ENCODE data around the gene PC. TPM values are rescaled to one million over a fixed set of nuclear protein-coding genes. Genes with fewer than 3 reads are reported as not detected.
"Not testable (repeated sequence)": the region's sequence is repeated elsewhere in the genome, so short reads cannot be mapped to it uniquely, and the experiment has no call there.

Gene PC
- total and polyA plus RNA-seq, 11 donors, result 2.6 to 22.4 (median 13.1) TPM

DNA sequence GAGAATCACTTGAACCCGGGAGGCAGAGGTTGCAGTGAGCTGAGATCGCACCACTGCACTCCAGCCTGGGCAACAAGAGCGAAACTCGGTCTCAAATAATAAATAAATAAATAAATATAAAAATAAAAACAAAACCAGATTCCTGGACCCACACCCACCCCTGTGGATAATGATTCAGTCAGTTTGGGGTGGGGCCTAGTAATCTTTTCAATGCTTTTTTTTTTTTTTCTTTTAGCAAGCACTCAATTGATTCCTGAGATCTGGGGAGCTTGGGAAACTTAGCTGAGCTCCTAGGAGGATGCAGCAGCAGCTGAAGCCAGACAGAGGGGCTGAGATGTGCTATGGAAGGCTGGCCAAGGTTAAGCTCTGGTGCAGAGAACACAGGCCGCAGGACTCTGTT lies 4.6 kb upstream of the PC start:
- H3K36me3 ChIP-seq, result no peaks in the 10 kb centered on the region
- H3K4me3 ChIP-seq, result no peak overlapping the region
- intact Hi-C loops (cut with DNase I), result no loop called here
- no peak for DNase-seq
- 89 to 98% (median 97%) methylated on average over 5 of the region's 5 CpGs for WGBS, 4 donors
- no peak for ATAC-seq
- H3K27ac ChIP-seq, result no peak overlapping the region
- TF ChIP-seq POLR2A (IDR thresholded peaks at IDR 0.05), result no peak
- TF ChIP-seq CTCF (IDR thresholded peaks at IDR 0.05), result no peak
- H3K4me1 ChIP-seq, result peaks cover 0 to 13% (median 6%) of the 10 kb centered on the region in 12 donors
- no peaks in the 10 kb centered on the region for H3K9me3 ChIP-seq
- no peaks in the 10 kb centered on the region for H3K27me3 ChIP-seq

GRCh38 chr11:66962247-66962646 lies 4.1 kb upstream of the PC start:
- no peak for DNase-seq

GRCh38 chr11:66961691-66962213 lies 3.6 kb upstream of the PC start:
- ATAC-seq; H3K27ac ChIP-seq; H3K4me3 ChIP-seq; H3K27me3 ChIP-seq; intact Hi-C loops (cut with DNase I); H3K36me3 ChIP-seq; DNase-seq; H3K9me3 ChIP-seq: not testable (repeated sequence)
- H3K4me1 ChIP-seq, result peaks cover 0 to 18% (median 12%) of the 10 kb centered on the region in 12 donors
- whole genome bisulfite sequencing, 4 donors, result 86 to 94% (median 89%) methylated on average over 5 of the region's 5 CpGs

More at GRCh38 chr11:66962247-66962646, 4.1 kb upstream of the PC start:
- ATAC-seq, result no peak
- no peaks in the 10 kb centered on the region for H3K27me3 ChIP-seq
- 85 to 95% (median 90%) methylated on average over 2 of the region's 2 CpGs for WGBS, 4 donors
- intact Hi-C loops (cut with DNase I), result no loop called here
- no peak for TF ChIP-seq POLR2A (IDR thresholded peaks at IDR 0.05)
- TF ChIP-seq CTCF (IDR thresholded peaks at IDR 0.05), result no peak
- H3K36me3 ChIP-seq, result no peaks in the 10 kb centered on the region
- H3K4me3 ChIP-seq, result no peak overlapping the region
- no peak overlapping the region for H3K27ac ChIP-seq
- H3K4me1 ChIP-seq, result peaks cover 0 to 14% (median 9%) of the 10 kb centered on the region in 12 donors
- no peaks in the 10 kb centered on the region for H3K9me3 ChIP-seq

DNA sequence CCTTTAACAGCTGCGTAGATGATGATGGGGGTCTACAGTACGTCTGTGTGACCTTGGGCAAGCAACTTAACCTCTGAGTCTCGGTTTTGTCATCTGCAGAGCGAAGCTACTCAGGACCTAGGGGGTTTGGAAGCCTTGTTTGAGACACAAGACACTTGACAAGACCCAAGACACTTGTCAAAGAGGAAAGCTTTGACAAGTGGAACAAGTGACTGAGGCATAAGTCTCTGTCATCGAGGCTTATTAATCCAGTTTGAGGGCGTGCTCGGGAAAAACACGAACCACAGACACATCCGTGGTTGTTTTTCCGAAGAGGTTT lies 732 bp upstream of the PC start:
- intact Hi-C loops (cut with DNase I), result loop anchor here in 2 of 10 donors (5.0 kb wide), 2 partner anchors 102 to 342 kb away; partner anchors contain the start of genes LRFN4 (in 2 of the 2) and RBM14 (in 1 of the 2)
- TF ChIP-seq POLR2A (IDR thresholded peaks at IDR 0.05) (no peak), CTCF (IDR thresholded peaks at IDR 0.05) (no peak)
- Histone ChIP-seq H3K27me3 (no peaks in the 10 kb centered on the region), H3K27ac (peak overlapping the region in 10 of 12 donors; percentile 36 to 92 (median 62)), H3K4me3 (peak overlapping the region in 10 of 12 donors; percentile 56 to 86 (median 74)), H3K9me3 (no peaks in the 10 kb centered on the region), H3K36me3 (no peaks in the 10 kb centered on the region), H3K4me1 (peaks cover 0 to 18% (median 12%) of the 10 kb centered on the region in 12 donors)
- DNase-seq (no peak), ATAC-seq (no peak)
- WGBS, 4 donors, result 17 to 39% (median 33%) methylated on average over 10 of the region's 10 CpGs

DNA sequence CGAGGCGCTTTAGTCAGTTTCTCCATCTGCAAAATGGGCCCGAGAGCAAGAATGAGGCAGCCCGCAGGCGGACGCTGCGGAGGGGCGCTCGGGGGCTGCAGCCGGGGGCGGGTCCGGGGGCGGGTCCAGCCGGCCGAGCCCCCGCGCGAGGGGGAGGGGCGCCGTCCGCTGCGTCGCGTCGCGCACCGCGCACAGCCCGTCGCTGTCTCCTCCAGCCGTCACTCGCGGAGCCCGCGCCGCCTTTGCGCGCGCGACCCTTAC lies 282 bp downstream of the PC start:
- TF ChIP-seq CTCF (IDR thresholded peaks at IDR 0.05), result no peak
- no peak for TF ChIP-seq POLR2A (IDR thresholded peaks at IDR 0.05)
- Histone ChIP-seq H3K27ac (peak overlapping the region in 11 of 12 donors; percentile 57 to 92 (median 78)), H3K4me1 (peaks cover 0 to 18% (median 12%) of the 10 kb centered on the region in 12 donors), H3K27me3 (no peaks in the 10 kb centered on the region), H3K9me3 (no peaks in the 10 kb centered on the region), H3K4me3 (peak overlapping the region; percentile 45 to 86 (median 72)), H3K36me3 (no peaks in the 10 kb centered on the region)
- 0 to 1% (median 0%) methylated on average over 4 to 40 of the region's 40 CpGs for WGBS, 4 donors
- intact Hi-C loops (cut with DNase I), result loop anchor here in 2 of 10 donors (5.0 kb wide), 2 partner anchors 101 to 341 kb away; partner anchors contain the start of genes LRFN4 (in 2 of the 2) and RBM14 (in 1 of the 2)
- DNase-seq, result no peak
- ATAC-seq, result peak in 3 of 4 donors; percentile 0 to 57 (median 56)

Data from heart left ventricle (tissue), 16 donors.